A549 (cell line): ENCODE results near the gene HS3ST3A1. TPM values are rescaled to one million over a fixed set of nuclear protein-coding genes. Genes with fewer than 3 reads are reported as not detected.

Experiments used
- ATAC-seq, 2 experiments: fragments of 200-7000 bp in 1 of 2; fragments of >200 bp in 1 of 2; cut with Nextera tagmentation in 1 of 2; cut with Tn5 transposase in 1 of 2; 3 replicates each; pipeline versions ENCODE4 v1.8.0 to v1.9.1; 2018 to 2020; ENCODE audit warnings: mild to moderate bottlenecking in 1 of 2, moderate library complexity in 1 of 2
- CTCF ChIA-PET: fragments of 300-600 bp; sonication (Branson Sonifier 250); formaldehyde crosslinking; extraction: SDS; loops from one replicate; lab custom pipeline; 2021; ENCODE audit warnings: antibody characterized with exemption, inconsistent platforms; lab: Yijun Ruan, JAX
- POLR2A ChIA-PET: fragments of 350-600 bp; formaldehyde crosslinking; extraction: SDS; loops from one replicate; lab custom pipeline; 2021; ENCODE audit warnings: antibody characterized with exemption, inconsistent platforms; lab: Yijun Ruan, JAX
- DNase-seq, 2 experiments: peaks; one replicate each; pipeline versions ENCODE4 v3.0.0 to v3.0.0-alpha.2; 2011 to 2016; ENCODE audit warnings: low read depth in 1 of 2, low spot score in 1 of 2
- FAIRE-seq: peaks from 2 replicates; lab custom pipeline; 2011; peaks lifted over from hg19 to GRCh38; lab: Jason Lieb, UNC
- H3K27ac ChIP-seq, 2 experiments: fragments of >200 bp; sonication (Bioruptor Twin); formaldehyde crosslinking; 3 replicates each; pipeline ENCODE4 v1.5.1; 2016 to 2017
- H3K4me1 ChIP-seq: fragments of >200 bp; sonication (Bioruptor Twin); formaldehyde crosslinking; 3 replicates; pipeline ENCODE4 v1.6.1; 2016
- H3K4me2 ChIP-seq: fragments of >200 bp; sonication (Bioruptor Twin); formaldehyde crosslinking; 3 replicates; pipeline ENCODE4 v1.6.1; 2016
- H3K4me3 ChIP-seq: fragments of >200 bp; sonication (Bioruptor Twin); formaldehyde crosslinking; 3 replicates; pipeline ENCODE4 v1.5.1; 2016
- H3K9me3 ChIP-seq: fragments of >200 bp; sonication (Bioruptor Twin); formaldehyde crosslinking; 3 replicates; pipeline ENCODE4 v1.6.1; 2016
- BHLHE40 ChIP-seq: IDR thresholded peaks from 2 replicates; pipeline ENCODE4 v1.6.1; 2012; ENCODE audit warnings: low read depth, low read length, inconsistent platforms
- CBX2 ChIP-seq: fragments of 200-600 bp; sonication (generic); IDR thresholded peaks from 2 replicates; pipeline ENCODE4 v1.6.1; 2016; ENCODE audit warnings: low read depth, mild to moderate bottlenecking, borderline replicate concordance
- CEBPB ChIP-seq, 2 experiments: fragments of >200 bp in 1 of 2; sonication (Bioruptor Twin) in 1 of 2; formaldehyde crosslinking in 1 of 2; IDR thresholded peaks; 2 replicates each; pipeline ENCODE4 v1.6.1; 2012 to 2016
- CHD2 ChIP-seq: fragments of 150-350 bp; IDR thresholded peaks from 2 replicates; pipeline ENCODE4 v1.6.1; 2014; ENCODE audit warnings: low read length; ENCODE audit not compliant: partially characterized antibody
- CHD4 ChIP-seq: fragments of 200-600 bp; sonication (generic); IDR thresholded peaks from 2 replicates; pipeline ENCODE4 v1.6.1; 2016; ENCODE audit warnings: antibody characterized with exemption, mild to moderate bottlenecking, borderline replicate concordance
- CTCF ChIP-seq: fragments of >200 bp; sonication (Bioruptor Twin); formaldehyde crosslinking; IDR thresholded peaks from 3 replicates; pipeline ENCODE4 v1.5.1; 2016
- ELK1 ChIP-seq: fragments of 150-350 bp; IDR thresholded peaks from 2 replicates; pipeline ENCODE4 v1.6.1; 2014; ENCODE audit warnings: low read depth, mild to moderate bottlenecking, low read length
- GATA3 ChIP-seq: IDR thresholded peaks from 2 replicates; pipeline ENCODE4 v1.6.1; 2012; ENCODE audit warnings: borderline replicate concordance
- HEYL ChIP-seq: fragments of 250-450 bp; sonication (Bioruptor Pico); IDR thresholded peaks from 2 replicates; pipeline ENCODE4 v1.8.0; 2021; ENCODE audit warnings: mild to moderate bottlenecking, moderate library complexity
- JUNB ChIP-seq: fragments of >200 bp; sonication (Bioruptor Twin); formaldehyde crosslinking; IDR thresholded peaks from 2 replicates; pipeline ENCODE4 v1.6.1; 2016
- MAFK ChIP-seq: fragments of 450-650 bp; IDR thresholded peaks from 2 replicates; pipeline ENCODE4 v1.6.1; 2014; ENCODE audit not compliant: partially characterized antibody
- MYC ChIP-seq: IDR thresholded peaks from 2 replicates; pipeline ENCODE4 v1.6.1; 2012; ENCODE audit warnings: mild to moderate bottlenecking, inconsistent platforms, low read length, improper control_type of control experiment, borderline replicate concordance
- NR3C1 ChIP-seq: fragments of >200 bp; sonication (Bioruptor Twin); formaldehyde crosslinking; IDR thresholded peaks from 3 replicates; pipeline ENCODE4 v1.6.1; 2017
- PBX3 ChIP-seq: IDR thresholded peaks from 2 replicates; pipeline ENCODE4 v1.6.1; 2012
- PHF8 ChIP-seq: fragments of 200-600 bp; sonication (generic); IDR thresholded peaks from 2 replicates; pipeline ENCODE4 v1.6.1; 2016; ENCODE audit warnings: low read depth, mild to moderate bottlenecking, antibody characterized with exemption, moderate library complexity, borderline replicate concordance
- POLR2A ChIP-seq: IDR thresholded peaks from 2 replicates; pipeline ENCODE4 v1.6.1; 2012; ENCODE audit warnings: mild to moderate bottlenecking, low read length
- POLR2AphosphoS2 ChIP-seq: conservative IDR thresholded peaks from 2 replicates; pipeline ENCODE4 v1.6.1; 2012; ENCODE audit warnings: low read length, improper control_type of control experiment, inconsistent platforms
- REST ChIP-seq: fragments of 200-600 bp; sonication (generic); IDR thresholded peaks from 2 replicates; pipeline ENCODE4 v1.6.1; 2016; ENCODE audit warnings: antibody characterized with exemption, mild to moderate bottlenecking, moderate library complexity
- RFX5 ChIP-seq: fragments of 450-650 bp; IDR thresholded peaks from 2 replicates; pipeline ENCODE4 v1.7.1; 2014; ENCODE audit warnings: antibody characterized with exemption, mild to moderate bottlenecking, moderate library complexity
- RNF2 ChIP-seq: fragments of 200-600 bp; sonication (generic); IDR thresholded peaks from 2 replicates; pipeline ENCODE4 v1.6.1; 2016; ENCODE audit warnings: low read depth, mild to moderate bottlenecking, antibody characterized with exemption, moderate library complexity, borderline replicate concordance
- SMC3 ChIP-seq: fragments of >200 bp; sonication (Bioruptor Twin); formaldehyde crosslinking; IDR thresholded peaks from 3 replicates; pipeline ENCODE4 v1.6.1; 2018; ENCODE audit warnings: inconsistent platforms
- SREBF2 ChIP-seq: fragments of 450-650 bp; IDR thresholded peaks from 2 replicates; pipeline ENCODE4 v1.6.1; 2014; ENCODE audit warnings: mild to moderate bottlenecking, moderate library complexity
- TFCP2L1 ChIP-seq: fragments of 250-450 bp; sonication (Bioruptor Pico); IDR thresholded peaks from 2 replicates; pipeline ENCODE4 v1.5.0; 2021; ENCODE audit warnings: mild to moderate bottlenecking
- ZC3H11A ChIP-seq: fragments of 450-650 bp; IDR thresholded peaks from 2 replicates; pipeline ENCODE4 v1.6.1; 2014; ENCODE audit warnings: antibody characterized with exemption, mild to moderate bottlenecking
- ZFP36 ChIP-seq: fragments of 450-650 bp; IDR thresholded peaks from 2 replicates; pipeline ENCODE4 v1.6.1; 2014; ENCODE audit warnings: borderline replicate concordance; ENCODE audit not compliant: partially characterized antibody
- WGBS: methylation state at CpG from one replicate; pipeline ENCODE4 v1.1.6; 2017; ENCODE audit errors: missing lambda C conversion rate; 5-methylcytosine and 5-hydroxymethylcytosine counted together
- polyA plus RNA-seq, 4 experiments: library from polyadenylated mRNA; depleted of rRNA in 3 of 4; stranded (reverse); fragments of >200 nt; fragmentation: RNase III in 1 of 4; extraction: RNeasy Plus Mini Kit Qiagen cat#74134 plus additional on column Dnase treatment in 1 of 4; gene quantifications; 2 replicates in 3 of 4; 3 replicates in 1 of 4; pipeline ENCODE4 v1.2.3, GENCODE V29; 2011 to 2017

Gene HS3ST3A1
- polyA plus RNA-seq, 2 of the 4 experiments (the other 2 are of a cell fraction) = not detected

- CTCF ChIA-PET = no interaction called here
- FAIRE-seq = peak; percentile 67
- no peak for ATAC-seq
- Histone ChIP-seq H3K9me3 (peaks cover 20% of the 10 kb centered on the region; the same call in 1 of the 3 replicates), H3K27ac (no peak overlapping the region), H3K4me1 (no peaks in the 10 kb centered on the region), H3K4me2 (no peak overlapping the region), H3K4me3 (no peak overlapping the region)
- DNase-seq = no peak
- WGBS = 33% methylated on average over 4 of the region's 4 CpGs
- TF ChIP-seq RNF2 = no peak
- TF ChIP-seq TFCP2L1 (CRISPR knock-in tag) = no peak
- no peak for TF ChIP-seq MYC
- no peak for TF ChIP-seq ZFP36
- TF ChIP-seq SMC3 = no peak
- TF ChIP-seq ELK1 = no peak
- TF ChIP-seq BHLHE40 = no peak
- no peak for TF ChIP-seq HEYL (CRISPR knock-in tag)
- TF ChIP-seq NR3C1 = no peak
- TF ChIP-seq, all 56 proteins: peak for 0
- POLR2A ChIA-PET = no interaction called here
Observed at GRCh38 chr17:13484020-13484419, 117.7 kb downstream of the HS3ST3A1 start.

GRCh38 chr17:13480877-13481276 lies 120.9 kb downstream of the HS3ST3A1 start:
- TF ChIP-seq CHD2 = no peak
- TF ChIP-seq SREBF2 = no peak
- no peak for TF ChIP-seq MAFK
- TF ChIP-seq JUNB = no peak
- TF ChIP-seq CBX2 = no peak
- no peak for TF ChIP-seq CEBPB (IDR thresholded peaks at IDR 0.05)
- no peak for TF ChIP-seq POLR2A
- no peak for TF ChIP-seq ZC3H11A
- no peak for TF ChIP-seq REST
- no peak for TF ChIP-seq PHF8
- TF ChIP-seq CHD4 = no peak
- no peak for TF ChIP-seq POLR2AphosphoS2
- no peak for TF ChIP-seq BHLHE40
- TF ChIP-seq RFX5 = no peak
- no peak for TF ChIP-seq HEYL (CRISPR knock-in tag)
- TF ChIP-seq GATA3 = no peak
- no peak for TF ChIP-seq CTCF
- no peak for TF ChIP-seq PBX3
- no peak overlapping the region for H3K4me3 ChIP-seq
- CTCF ChIA-PET = interaction anchor here (1.3 kb wide), 1 partner anchor 10 kb away, joined by 4 read pairs; no protein-coding TSS in a partner anchor
- H3K9me3 ChIP-seq = peaks cover 20% of the 10 kb centered on the region; the same call in 1 of the 3 replicates
- H3K4me1 ChIP-seq = no peaks in the 10 kb centered on the region
- POLR2A ChIA-PET = no interaction called here
- H3K27ac ChIP-seq = no peak overlapping the region
- ATAC-seq (no peak), DNase-seq (no peak), FAIRE-seq (no peak)
- no peak overlapping the region for H3K4me2 ChIP-seq
